Suprapubic skin (tissue), 4 donors: ENCODE measurements around the gene AP1M2.

Experiments
- EP300 ChIP-seq: sonication (generic); formaldehyde crosslinking; IDR thresholded peaks from one replicate; pipeline ENCODE4 v1.6.1; 2017; ENCODE audit warnings: antibody characterized with exemption
- POLR2A ChIP-seq, 2 donors: fragments of 450-650 bp; IDR thresholded peaks; one replicate each; pipeline ENCODE4 v1.6.1; 2017; ENCODE audit warnings: antibody characterized with exemption in 2 of 2, mild to moderate bottlenecking in 2 of 2, moderate library complexity in 2 of 2
- POLR2AphosphoS5 ChIP-seq, 3 donors: sonication (generic); formaldehyde crosslinking; IDR thresholded peaks; one replicate each; pipeline ENCODE4 v1.6.1; 2017; ENCODE audit warnings: antibody characterized with exemption in 3 of 3
- TF ChIP-seq, protein P1 (sequence below), 2 donors: fragments of 200-600 bp in 1 of 2; fragments of 450-650 bp in 1 of 2; sonication (generic) in 1 of 2; IDR thresholded peaks; one replicate each; pipeline ENCODE4 v1.5.1; 2016 to 2019; ENCODE audit warnings: antibody characterized with exemption in 2 of 2, mild to moderate bottlenecking in 1 of 2, moderate library complexity in 1 of 2

- TF ChIP-seq EP300 (no peak), POLR2A (IDR thresholded peaks at IDR 0.05) (no peak), POLR2AphosphoS5 (IDR thresholded peaks at IDR 0.05) (no peak)
- TF ChIP-seq, protein P1, sequence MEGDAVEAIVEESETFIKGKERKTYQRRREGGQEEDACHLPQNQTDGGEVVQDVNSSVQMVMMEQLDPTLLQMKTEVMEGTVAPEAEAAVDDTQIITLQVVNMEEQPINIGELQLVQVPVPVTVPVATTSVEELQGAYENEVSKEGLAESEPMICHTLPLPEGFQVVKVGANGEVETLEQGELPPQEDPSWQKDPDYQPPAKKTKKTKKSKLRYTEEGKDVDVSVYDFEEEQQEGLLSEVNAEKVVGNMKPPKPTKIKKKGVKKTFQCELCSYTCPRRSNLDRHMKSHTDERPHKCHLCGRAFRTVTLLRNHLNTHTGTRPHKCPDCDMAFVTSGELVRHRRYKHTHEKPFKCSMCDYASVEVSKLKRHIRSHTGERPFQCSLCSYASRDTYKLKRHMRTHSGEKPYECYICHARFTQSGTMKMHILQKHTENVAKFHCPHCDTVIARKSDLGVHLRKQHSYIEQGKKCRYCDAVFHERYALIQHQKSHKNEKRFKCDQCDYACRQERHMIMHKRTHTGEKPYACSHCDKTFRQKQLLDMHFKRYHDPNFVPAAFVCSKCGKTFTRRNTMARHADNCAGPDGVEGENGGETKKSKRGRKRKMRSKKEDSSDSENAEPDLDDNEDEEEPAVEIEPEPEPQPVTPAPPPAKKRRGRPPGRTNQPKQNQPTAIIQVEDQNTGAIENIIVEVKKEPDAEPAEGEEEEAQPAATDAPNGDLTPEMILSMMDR (IDR thresholded peaks at IDR 0.05): no peak
Observed at GRCh38 chr19:10603084-10603872, 16.2 kb upstream of the AP1M2 start.
